ENCODE measurements around the gene LRRK1.

LRRK1 gene

GRCh38 chr15:101063212-101063611 is 144.1 kb downstream of the LRRK1 start:
- Histone ChIP-seq H2BK5ac (ENCODE audit: low read length) (no peak overlapping the region), H4K5ac (ENCODE audit: low read length) (no peak overlapping the region), H3K27ac (ENCODE audit: low read depth, low read length) (no peak overlapping the region), H3K9ac (ENCODE audit: low read length) (no peak overlapping the region), H4K8ac (ENCODE audit: low read depth, low read length) (no peak overlapping the region), H2BK120ac (ENCODE audit: low read depth, low read length) (no peak overlapping the region), H3K4me1 (ENCODE audit: control insufficient read depth, low read depth, low read length) (peaks cover 10% of the 10 kb centered on the region), H3K56ac (ENCODE audit: low read length) (no peak overlapping the region), H3K79me2 (ENCODE audit: control insufficient read depth, insufficient read depth, low read length) (no peaks in the 10 kb centered on the region), H2AK5ac (ENCODE audit: low read length) (no peak overlapping the region), H3K23ac (ENCODE audit: low read length) (no peak overlapping the region), H3K27me3 (ENCODE audit: insufficient read depth, low read length, poor library complexity) (no peaks in the 10 kb centered on the region), H3K4ac (ENCODE audit: low read depth, low read length) (no peak overlapping the region), H2BK15ac (replicated peaks; ENCODE audit: low read depth) (no peak overlapping the region), H3K79me1 (ENCODE audit: low read length) (no peaks in the 10 kb centered on the region), H3K18ac (ENCODE audit: low read length) (no peak overlapping the region), H3K36me3 (ENCODE audit: control insufficient read depth, insufficient read depth, low read length) (no peaks in the 10 kb centered on the region), H3K4me3 (ENCODE audit: low read length) (no peak overlapping the region), H3K4me2 (ENCODE audit: low read length) (no peak overlapping the region)
- WGBS (ENCODE audit: extremely low coverage, insufficient coverage, low lambda C conversion rate) = no CpG with 5 or more reads among the region's 9 CpGs
- no peak for DNase-seq

GRCh38 chr15:101063891-101064794 is 145.0 kb downstream of the LRRK1 start:
- Histone ChIP-seq H3K4ac (ENCODE audit: low read depth, low read length) (no peak overlapping the region), H3K23ac (ENCODE audit: low read length) (no peak overlapping the region), H3K9ac (ENCODE audit: low read length) (no peak overlapping the region), H3K79me1 (ENCODE audit: low read length) (no peaks in the 10 kb centered on the region), H3K56ac (ENCODE audit: low read length) (peak overlapping the region; percentile 25), H3K36me3 (ENCODE audit: control insufficient read depth, insufficient read depth, low read length) (no peaks in the 10 kb centered on the region), H3K27ac (ENCODE audit: low read depth, low read length) (no peak overlapping the region), H3K18ac (ENCODE audit: low read length) (no peak overlapping the region), H2BK120ac (ENCODE audit: low read depth, low read length) (no peak overlapping the region), H2BK15ac (replicated peaks; ENCODE audit: low read depth) (no peak overlapping the region), H2BK5ac (ENCODE audit: low read length) (no peak overlapping the region), H3K27me3 (ENCODE audit: insufficient read depth, low read length, poor library complexity) (no peaks in the 10 kb centered on the region), H3K79me2 (ENCODE audit: control insufficient read depth, insufficient read depth, low read length) (no peaks in the 10 kb centered on the region), H3K4me1 (ENCODE audit: control insufficient read depth, low read depth, low read length) (peaks cover 16% of the 10 kb centered on the region), H3K4me3 (ENCODE audit: low read length) (no peak overlapping the region), H2AK5ac (ENCODE audit: low read length) (no peak overlapping the region), H4K5ac (ENCODE audit: low read length) (no peak overlapping the region), H4K8ac (ENCODE audit: low read depth, low read length) (no peak overlapping the region), H3K4me2 (ENCODE audit: low read length) (no peak overlapping the region)
- no CpG with 5 or more reads among the region's 30 CpGs for WGBS (ENCODE audit: extremely low coverage, insufficient coverage, low lambda C conversion rate)
- DNase-seq = no peak

- WGBS (ENCODE audit: extremely low coverage, insufficient coverage, low lambda C conversion rate) = no CpG with 5 or more reads among the region's 19 CpGs
- no peaks in the 10 kb centered on the region for H3K79me1 ChIP-seq (ENCODE audit: low read length)
- no peak overlapping the region for H3K18ac ChIP-seq (ENCODE audit: low read length)
- H4K5ac ChIP-seq (ENCODE audit: low read length) = no peak overlapping the region
- H2BK5ac ChIP-seq (ENCODE audit: low read length) = no peak overlapping the region
- no peak overlapping the region for H3K56ac ChIP-seq (ENCODE audit: low read length)
- H2BK15ac ChIP-seq (replicated peaks; ENCODE audit: low read depth) = no peak overlapping the region
- H3K79me2 ChIP-seq (ENCODE audit: control insufficient read depth, insufficient read depth, low read length) = no peaks in the 10 kb centered on the region
- H3K36me3 ChIP-seq (ENCODE audit: control insufficient read depth, insufficient read depth, low read length) = no peaks in the 10 kb centered on the region
- H3K27me3 ChIP-seq (ENCODE audit: insufficient read depth, low read length, poor library complexity) = no peaks in the 10 kb centered on the region
- H4K8ac ChIP-seq (ENCODE audit: low read depth, low read length) = no peak overlapping the region
- H2AK5ac ChIP-seq (ENCODE audit: low read length) = no peak overlapping the region
- H3K4me2 ChIP-seq (ENCODE audit: low read length) = no peak overlapping the region
- no peak for DNase-seq
- H3K4ac ChIP-seq (ENCODE audit: low read depth, low read length) = no peak overlapping the region
- no peak overlapping the region for H3K27ac ChIP-seq (ENCODE audit: low read depth, low read length)
- peaks cover 16% of the 10 kb centered on the region for H3K4me1 ChIP-seq (ENCODE audit: control insufficient read depth, low read depth, low read length)
- H3K4me3 ChIP-seq (ENCODE audit: low read length) = no peak overlapping the region
- no peak overlapping the region for H2BK120ac ChIP-seq (ENCODE audit: low read depth, low read length)
- H3K9ac ChIP-seq (ENCODE audit: low read length) = no peak overlapping the region
- no peak overlapping the region for H3K23ac ChIP-seq (ENCODE audit: low read length)
Observed at GRCh38 chr15:101064795-101065569, 145.8 kb downstream of the LRRK1 start.

DNA sequence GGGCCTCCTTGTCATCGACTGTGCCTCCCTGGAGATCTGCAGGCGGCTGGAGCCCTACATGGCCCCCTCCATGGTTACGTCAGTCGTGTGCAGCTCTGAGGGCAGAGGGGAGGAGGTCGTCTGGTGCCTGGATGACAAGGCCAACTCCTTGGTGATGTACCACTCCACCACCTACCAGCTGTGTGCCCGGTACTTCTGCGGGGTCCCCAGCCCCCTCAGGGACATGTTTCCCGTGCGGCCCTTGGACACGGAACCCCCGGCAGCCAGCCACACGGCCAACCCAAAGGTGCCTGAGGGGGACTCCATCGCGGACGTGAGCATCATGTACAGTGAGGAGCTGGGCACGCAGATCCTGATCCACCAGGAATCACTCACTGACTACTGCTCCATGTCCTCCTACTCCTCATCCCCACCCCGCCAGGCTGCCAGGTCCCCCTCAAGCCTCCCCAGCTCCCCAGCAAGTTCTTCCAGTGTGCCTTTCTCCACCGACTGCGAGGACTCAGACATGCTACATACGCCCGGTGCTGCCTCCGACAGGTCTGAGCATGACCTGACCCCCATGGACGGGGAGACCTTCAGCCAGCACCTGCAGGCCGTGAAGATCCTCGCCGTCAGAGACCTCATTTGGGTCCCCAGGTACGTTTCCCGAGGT is 146.5 kb downstream of the LRRK1 start:
- Histone ChIP-seq H3K23ac (ENCODE audit: low read length) (no peak overlapping the region), H3K9ac (ENCODE audit: low read length) (no peak overlapping the region), H3K79me2 (ENCODE audit: control insufficient read depth, insufficient read depth, low read length) (no peaks in the 10 kb centered on the region), H3K36me3 (ENCODE audit: control insufficient read depth, insufficient read depth, low read length) (no peaks in the 10 kb centered on the region), H2BK15ac (replicated peaks; ENCODE audit: low read depth) (no peak overlapping the region), H3K4me1 (ENCODE audit: control insufficient read depth, low read depth, low read length) (peaks cover 16% of the 10 kb centered on the region), H4K5ac (ENCODE audit: low read length) (no peak overlapping the region), H4K8ac (ENCODE audit: low read depth, low read length) (no peak overlapping the region), H2BK120ac (ENCODE audit: low read depth, low read length) (no peak overlapping the region), H3K18ac (ENCODE audit: low read length) (no peak overlapping the region), H3K27ac (ENCODE audit: low read depth, low read length) (no peak overlapping the region), H3K27me3 (ENCODE audit: insufficient read depth, low read length, poor library complexity) (no peaks in the 10 kb centered on the region), H3K4me3 (ENCODE audit: low read length) (no peak overlapping the region), H3K4ac (ENCODE audit: low read depth, low read length) (no peak overlapping the region), H3K4me2 (ENCODE audit: low read length) (no peak overlapping the region), H3K56ac (ENCODE audit: low read length) (no peak overlapping the region), H3K79me1 (ENCODE audit: low read length) (no peaks in the 10 kb centered on the region), H2AK5ac (ENCODE audit: low read length) (no peak overlapping the region), H2BK5ac (ENCODE audit: low read length) (no peak overlapping the region)
- no peak for DNase-seq
- no CpG with 5 or more reads among the region's 28 CpGs for WGBS (ENCODE audit: extremely low coverage, insufficient coverage, low lambda C conversion rate)

GRCh38 chr15:101066501-101067408 is 147.6 kb downstream of the LRRK1 start:
- Histone ChIP-seq H3K4ac (ENCODE audit: low read depth, low read length) (no peak overlapping the region), H3K79me2 (ENCODE audit: control insufficient read depth, insufficient read depth, low read length) (no peaks in the 10 kb centered on the region), H3K79me1 (ENCODE audit: low read length) (no peaks in the 10 kb centered on the region), H3K56ac (ENCODE audit: low read length) (no peak overlapping the region), H3K4me3 (ENCODE audit: low read length) (no peak overlapping the region), H4K8ac (ENCODE audit: low read depth, low read length) (no peak overlapping the region), H2AK5ac (ENCODE audit: low read length) (no peak overlapping the region), H3K4me2 (ENCODE audit: low read length) (no peak overlapping the region), H2BK120ac (ENCODE audit: low read depth, low read length) (no peak overlapping the region), H2BK15ac (replicated peaks; ENCODE audit: low read depth) (no peak overlapping the region), H3K18ac (ENCODE audit: low read length) (no peak overlapping the region), H3K23ac (ENCODE audit: low read length) (no peak overlapping the region), H4K5ac (ENCODE audit: low read length) (no peak overlapping the region), H3K27me3 (ENCODE audit: insufficient read depth, low read length, poor library complexity) (no peaks in the 10 kb centered on the region), H3K36me3 (ENCODE audit: control insufficient read depth, insufficient read depth, low read length) (no peaks in the 10 kb centered on the region), H2BK5ac (ENCODE audit: low read length) (no peak overlapping the region), H3K27ac (ENCODE audit: low read depth, low read length) (no peak overlapping the region), H3K4me1 (ENCODE audit: control insufficient read depth, low read depth, low read length) (peaks cover 16% of the 10 kb centered on the region), H3K9ac (ENCODE audit: low read length) (no peak overlapping the region)
- no CpG with 5 or more reads among the region's 26 CpGs for WGBS (ENCODE audit: extremely low coverage, insufficient coverage, low lambda C conversion rate)
- no peak for DNase-seq

All from mesendoderm (in vitro differentiated cells).